GM12873 (cell line): ENCODE measurements around the gene WBP11.

Experiments
- CTCF ChIP-seq: IDR thresholded peaks from 2 replicates; pipeline ENCODE4 v1.5.1; 2012; ENCODE audit warnings: low read depth, mild to moderate bottlenecking, moderate library complexity, low read length, control low read depth; ENCODE audit not compliant: insufficient read depth; ENCODE audit errors: missing control alignments

Gene WBP11

GRCh38 chr12:14802721-14803010, 612 bp downstream of the WBP11 start:
- no peak for TF ChIP-seq CTCF

GRCh38 chr12:14802247-14802646, 1.0 kb downstream of the WBP11 start:
- no peak for TF ChIP-seq CTCF

- no peak for TF ChIP-seq CTCF
Observed at GRCh38 chr12:14795028-14795448, 8.2 kb downstream of the WBP11 start.

GRCh38 chr12:14785568-14785967, 17.7 kb downstream of the WBP11 start:
- TF ChIP-seq CTCF = no peak

- no peak for TF ChIP-seq CTCF
Observed at GRCh38 chr12:14784471-14784870, 18.8 kb downstream of the WBP11 start.

- TF ChIP-seq CTCF = no peak
Observed at GRCh38 chr12:14782756-14783155, 20.5 kb downstream of the WBP11 start.

- TF ChIP-seq CTCF = no peak
Observed at GRCh38 chr12:14781563-14781962, 21.7 kb downstream of the WBP11 start.

- no peak for TF ChIP-seq CTCF
Observed at GRCh38 chr12:14780859-14781258, 22.4 kb downstream of the WBP11 start.
